GM19397 (cell line): Measurements from ENCODE around the gene TAB3.

Experiments used
- ATAC-seq: cut with Tn5 transposase; IDR thresholded peaks from one replicate; pipeline ENCODE4 v1.9.1; 2021; ENCODE audit warnings: mild to moderate bottlenecking, moderate library complexity; ENCODE audit not compliant: unreplicated experiment

The TAB3 gene

GRCh38 chrX:30779453-30780030, 109.5 kb downstream of the TAB3 start:
- ATAC-seq, result no peak

- no peak for ATAC-seq
Observed at GRCh38 chrX:30777575-30777974, 111.5 kb downstream of the TAB3 start.
